Stimulated activated CD8-positive, alpha-beta memory T cell treated with anti-CD3 and anti-CD28 coated beads, Interleukin-7, amount 100 ng/mL, for 24 hours (primary cell): ENCODE data around the gene IPO13.
A peak's percentile ranks its signal among the peaks of the same experiment; 100 is the strongest.

Source experiments
- DNase-seq: peaks from one replicate; pipeline ENCODE4 v3.0.0-alpha.2; 2020; ENCODE audit warnings: low read depth

Gene IPO13

DNA sequence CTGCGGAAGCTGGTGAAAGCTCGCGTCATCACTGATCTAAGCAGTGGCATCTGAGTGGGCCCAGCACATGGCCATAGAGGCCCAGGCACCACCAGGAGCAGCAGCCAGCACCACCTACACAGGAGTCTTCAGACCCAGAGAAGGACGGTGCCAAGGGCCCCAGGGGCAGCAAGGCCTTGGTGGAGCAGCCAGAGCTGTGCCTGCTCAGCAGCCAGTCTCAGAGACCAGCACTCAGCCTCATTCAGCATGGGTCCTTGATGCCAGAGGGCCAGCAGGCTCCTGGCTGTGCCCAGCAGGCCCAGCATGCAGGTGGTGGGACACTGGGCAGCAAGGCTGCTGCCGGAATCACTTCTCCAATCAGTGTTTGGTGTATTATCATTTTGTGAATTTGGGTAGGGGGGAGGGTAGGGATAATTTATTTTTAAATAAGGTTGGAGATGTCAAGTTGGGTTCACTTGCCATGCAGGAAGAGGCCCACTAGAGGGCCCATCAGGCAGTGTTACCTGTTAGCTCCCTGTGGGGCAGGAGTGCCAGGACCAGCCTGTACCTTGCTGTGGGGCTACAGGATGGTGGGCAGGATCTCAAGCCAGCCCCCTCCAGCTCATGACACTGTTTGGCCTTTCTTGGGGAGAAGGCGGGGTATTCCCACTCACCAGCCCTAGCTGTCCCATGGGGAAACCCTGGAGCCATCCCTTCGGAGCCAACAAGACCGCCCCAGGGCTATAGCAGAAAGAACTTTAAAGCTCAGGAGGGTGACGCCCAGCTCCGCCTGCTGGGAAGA, 16.4 kb upstream of the IPO13 start:
- no peak for DNase-seq

DNA sequence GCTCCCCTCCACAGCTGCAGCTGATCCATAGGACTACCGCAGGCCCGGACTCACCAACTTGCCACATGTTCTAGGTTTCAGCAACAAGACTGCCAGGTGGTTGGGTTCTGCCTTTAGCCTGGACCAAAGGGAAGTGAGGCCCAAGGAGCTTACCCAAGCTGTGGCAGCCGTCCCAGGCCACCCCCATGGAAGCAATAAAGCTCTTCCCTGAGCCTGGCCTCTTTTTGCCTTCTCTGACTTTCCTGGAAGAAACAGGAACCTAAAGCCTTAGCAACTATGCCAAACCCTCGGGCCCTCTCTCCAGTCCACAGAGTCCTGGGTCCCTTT, 15.8 kb upstream of the IPO13 start:
- no peak for DNase-seq

- DNase-seq = no peak
These were observed 14.8 kb upstream of the IPO13 start for GRCh38 chr1:43931711-43932660.

DNA sequence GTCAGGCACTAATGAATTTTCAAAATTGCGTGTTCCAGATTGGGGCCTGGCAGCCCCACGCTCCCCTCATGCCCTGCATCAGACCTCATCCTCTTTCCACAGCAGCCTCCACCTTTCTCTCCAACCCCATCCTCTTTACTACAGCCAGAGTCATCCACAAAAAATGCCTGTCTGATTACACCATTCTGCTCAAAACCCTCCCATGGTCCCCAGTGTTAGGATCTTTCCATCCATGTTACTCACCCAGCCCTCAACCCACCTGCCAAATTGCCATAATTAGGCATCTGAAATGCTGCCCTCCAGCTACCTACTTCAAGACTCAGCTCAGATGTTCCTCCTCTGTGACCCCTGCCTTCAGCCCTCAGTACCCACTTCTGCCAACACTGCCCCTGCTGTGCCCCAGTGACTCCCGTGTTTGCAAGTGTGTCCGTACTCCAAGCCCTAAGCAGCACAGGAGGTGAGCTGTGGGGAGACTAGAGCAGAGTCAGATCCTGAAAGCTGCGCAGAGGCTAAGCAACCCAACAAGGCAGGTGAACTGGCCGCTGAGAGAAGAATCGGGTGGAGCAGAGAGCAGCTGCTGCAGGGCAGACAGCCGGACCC, 13.9 kb upstream of the IPO13 start:
- no peak for DNase-seq

DNA sequence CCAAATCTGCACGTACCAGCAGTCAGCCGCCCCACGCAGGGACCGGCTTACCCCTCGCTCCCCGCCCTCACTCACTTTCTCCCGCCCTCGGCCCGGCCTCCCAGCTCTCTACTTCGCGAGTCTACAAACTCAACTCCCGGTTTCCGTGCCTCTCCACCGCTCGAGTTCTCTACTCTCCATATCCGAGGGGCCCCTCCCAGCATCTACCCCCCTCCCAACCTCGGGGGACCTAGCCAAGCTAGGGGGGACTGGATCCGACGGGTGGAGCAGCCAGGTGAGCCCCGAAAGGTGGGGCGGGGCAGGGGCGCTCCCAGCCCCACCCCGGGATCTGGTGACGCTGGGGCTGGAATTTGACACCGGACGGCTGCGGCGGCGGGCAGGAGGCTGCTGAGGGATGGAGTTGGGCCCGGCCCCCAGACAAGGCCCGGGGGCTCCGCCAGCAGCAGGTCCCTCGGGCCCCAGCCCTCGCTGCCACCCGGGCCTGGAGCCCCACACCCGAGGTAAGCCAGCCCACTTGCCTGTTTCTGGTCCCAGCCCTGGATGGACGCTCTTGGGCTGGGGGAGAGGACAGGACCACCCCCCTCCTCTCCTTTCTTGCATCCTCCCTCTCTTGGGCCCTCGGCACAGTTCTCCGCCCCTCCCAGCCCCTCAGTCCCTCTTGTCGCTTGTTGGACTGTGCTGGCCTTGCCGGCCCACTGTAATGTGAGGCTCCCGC, 13.2 kb upstream of the IPO13 start, which contains the start of gene ARTN:
TSS of gene ARTN (plus strand) at position 416 of the 715 bp plus-strand sequence. CDS start 1,856 bp downstream, outside the sequence.
- no peak for DNase-seq

DNA sequence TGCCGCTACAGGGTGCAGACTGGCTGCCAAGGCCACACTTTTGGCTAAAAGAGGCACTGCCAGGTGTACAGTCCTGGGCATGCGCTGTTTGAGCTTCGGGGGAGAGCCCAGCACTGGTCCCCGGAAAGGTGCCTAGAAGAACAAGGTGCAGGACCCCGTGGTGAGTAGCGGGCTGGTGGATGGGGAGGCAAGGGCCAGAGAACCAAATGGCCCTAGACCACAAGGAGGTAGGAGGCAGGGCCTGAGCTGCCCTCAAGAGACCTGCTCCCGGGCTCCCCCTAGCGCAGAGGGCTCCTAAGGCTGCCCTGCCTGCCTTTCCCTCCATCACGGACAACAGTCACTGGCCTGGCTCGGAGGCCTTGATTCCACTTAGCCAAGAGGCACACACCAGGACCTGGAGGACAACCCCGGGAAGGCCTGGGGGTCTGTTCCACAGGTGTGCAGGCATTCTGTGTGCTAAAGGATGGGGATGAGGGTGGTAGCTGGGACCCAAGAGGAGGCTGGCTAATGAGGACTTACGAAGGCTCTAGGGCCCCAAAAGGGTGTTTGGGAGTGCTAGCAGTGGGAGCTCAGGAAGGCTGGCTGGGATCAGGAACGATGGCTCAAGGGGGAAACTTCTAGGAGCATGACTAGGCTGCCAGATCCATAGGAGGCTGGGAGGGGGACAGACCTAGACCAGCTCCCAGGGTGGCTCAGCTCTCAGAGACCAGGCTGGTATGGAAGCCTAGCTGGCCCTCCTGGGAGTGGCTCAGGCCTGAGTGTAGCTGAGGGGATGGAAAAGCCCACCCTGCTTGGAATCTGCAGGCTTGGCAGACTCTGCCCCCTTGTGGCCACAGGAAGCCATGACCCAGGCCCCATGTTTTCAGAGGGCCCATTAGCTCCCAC, 12.4 kb upstream of the IPO13 start:
- peak; percentile 15 for DNase-seq

DNA sequence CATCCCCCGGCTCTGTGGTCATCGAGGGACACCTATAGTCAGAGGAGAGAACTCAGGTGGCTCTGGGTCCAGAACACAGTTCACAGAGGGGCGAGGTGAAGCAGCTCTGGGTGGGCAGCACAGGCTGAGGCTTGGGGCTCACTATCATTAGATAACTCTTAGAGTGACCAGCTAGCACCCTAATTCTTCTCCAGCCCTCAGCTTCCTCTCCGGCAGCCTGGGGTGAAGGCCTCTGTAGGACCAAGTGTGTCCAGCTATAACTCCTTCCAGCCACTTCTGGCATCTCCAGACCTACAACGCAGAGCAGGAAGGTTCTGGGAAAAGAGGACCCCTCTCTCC, 11.8 kb upstream of the IPO13 start:
- DNase-seq = no peak

- DNase-seq = no peak
These were observed 10.9 kb upstream of the IPO13 start for GRCh38 chr1:43935711-43936427.

- no peak for DNase-seq
These were observed 10.2 kb upstream of the IPO13 start for GRCh38 chr1:43936431-43937151.

- no peak for DNase-seq
These were observed 9.4 kb upstream of the IPO13 start for GRCh38 chr1:43937179-43937865.

- no peak for DNase-seq
These were observed 8.4 kb upstream of the IPO13 start for GRCh38 chr1:43938383-43938782.

DNA sequence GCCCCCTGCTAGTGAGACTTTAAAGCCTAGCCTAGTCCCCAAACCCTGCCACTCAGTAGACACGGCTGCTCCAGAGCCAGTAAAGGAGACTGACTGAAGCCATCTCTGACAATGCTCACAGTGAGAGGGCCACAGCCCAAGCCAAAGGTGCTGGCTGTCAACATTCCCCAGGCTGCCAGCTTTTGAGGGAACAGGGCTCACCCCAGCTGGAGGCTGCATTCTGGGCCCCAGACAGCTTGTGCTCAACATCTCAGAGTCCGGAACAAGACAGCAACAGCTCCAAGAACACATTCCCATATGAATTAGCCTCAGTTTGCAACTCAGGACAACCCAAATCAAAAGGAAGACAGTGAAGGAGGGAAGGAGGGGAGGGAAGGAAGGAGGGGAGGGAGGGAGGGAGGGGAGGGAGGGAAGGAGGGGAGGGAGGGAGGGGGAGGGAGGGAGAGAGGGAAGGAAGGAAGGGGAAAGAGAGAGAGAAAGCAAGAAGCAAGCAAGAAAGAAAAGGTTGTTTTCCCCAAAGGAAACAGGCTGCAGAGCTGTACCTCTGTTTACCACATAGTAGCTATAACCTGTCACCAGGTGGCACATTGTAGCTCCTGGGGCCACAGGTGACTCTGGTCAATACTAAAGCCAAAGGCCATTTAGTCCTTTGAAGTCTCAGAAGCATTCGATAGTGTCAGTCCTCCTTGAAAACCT, 7.7 kb upstream of the IPO13 start:
- no peak for DNase-seq

GRCh38 chr1:43942411-43942810, 4.3 kb upstream of the IPO13 start:
- no peak for DNase-seq

DNA sequence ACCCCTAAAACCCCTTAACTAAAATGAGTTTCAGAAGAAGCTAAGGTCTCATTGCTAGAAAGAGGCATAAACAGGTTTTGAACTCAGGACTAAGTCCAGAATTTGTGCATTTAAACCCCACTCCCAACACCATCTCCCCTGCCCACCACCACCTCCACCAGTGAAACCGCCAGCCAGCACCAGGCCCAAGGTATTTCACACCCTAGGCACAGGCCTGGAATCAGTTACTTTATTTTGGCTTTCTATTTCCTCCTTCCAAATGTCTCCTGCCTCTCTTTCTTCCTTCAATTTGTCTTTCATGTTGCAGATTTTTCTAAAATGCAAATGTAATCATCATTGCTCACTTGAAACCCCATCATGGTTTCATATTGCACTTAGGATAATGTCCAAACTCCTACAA, 1.9 kb upstream of the IPO13 start:
- DNase-seq = no peak

DNA sequence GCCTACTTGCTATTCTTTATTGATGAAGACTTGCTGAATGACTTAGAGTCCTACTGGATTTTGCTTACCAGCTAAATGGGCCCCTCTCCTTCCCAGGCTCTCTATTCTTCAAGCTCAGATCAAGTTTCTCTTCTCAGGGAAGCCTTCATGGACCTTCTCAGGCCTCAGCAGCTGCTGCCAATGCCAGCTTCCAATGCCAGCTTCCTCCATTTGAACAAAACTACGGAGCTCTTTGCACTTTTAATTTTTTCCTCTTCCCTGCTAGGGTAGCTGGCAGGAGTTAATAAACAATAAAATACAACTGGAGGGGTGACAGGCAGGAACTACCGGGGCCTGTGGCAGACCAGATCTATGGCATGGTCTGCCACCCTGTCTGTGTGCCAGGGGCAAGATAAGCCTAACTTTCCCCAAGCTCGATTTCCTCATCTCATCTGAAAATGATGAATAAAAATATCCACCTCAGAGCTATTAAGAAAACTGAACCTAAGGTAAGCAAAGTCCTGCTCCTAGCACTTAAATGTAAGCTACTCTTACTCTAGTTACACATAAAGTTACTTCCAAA, 995 bp upstream of the IPO13 start:
- no peak for DNase-seq

- no peak for DNase-seq
These were observed 517 bp downstream of the IPO13 start for GRCh38 chr1:43947061-43947873.

DNA sequence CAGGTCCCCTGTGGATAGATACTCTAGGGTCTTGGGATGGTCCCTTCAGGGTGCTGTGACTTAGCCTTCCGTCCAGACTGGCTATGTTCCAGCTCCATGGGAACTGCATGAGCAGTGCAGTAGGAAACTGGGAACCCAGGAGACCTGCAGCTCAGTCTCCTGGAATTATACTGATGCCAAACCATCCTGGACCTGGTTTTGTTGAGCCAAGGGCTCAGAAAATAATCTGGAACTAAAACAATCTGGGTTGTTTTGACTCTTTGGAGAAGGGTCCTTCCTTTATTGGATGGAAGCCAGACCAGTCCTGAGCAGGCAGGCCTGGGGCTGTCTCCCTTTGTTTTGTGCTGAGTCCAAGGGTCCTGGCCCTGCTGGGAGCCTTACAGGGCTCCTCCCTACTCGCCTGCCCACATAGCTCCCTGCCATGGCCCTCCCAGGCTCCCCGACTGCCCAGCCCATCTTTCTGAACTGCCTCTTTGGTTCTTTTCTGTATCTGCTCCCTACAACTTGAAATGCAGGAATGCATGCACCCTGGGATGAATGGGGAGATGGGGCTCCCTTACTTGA, 1.2 kb downstream of the IPO13 start:
- no peak for DNase-seq
